Breast epithelium (tissue), 3 donors: ENCODE measurements around the gene HIBADH.

Source experiments
- CTCF ChIP-seq, 3 donors: fragments of 450-650 bp; IDR thresholded peaks; one replicate each; pipeline ENCODE4 v1.5.1; 2016 to 2017; ENCODE audit warnings: antibody characterized with exemption in 3 of 3, mild to moderate bottlenecking in 3 of 3, moderate library complexity in 3 of 3
- POLR2A ChIP-seq: fragments of 450-650 bp; IDR thresholded peaks from one replicate; pipeline ENCODE4 v1.6.1; 2016; ENCODE audit warnings: antibody characterized with exemption, mild to moderate bottlenecking, moderate library complexity

GRCh38 chr7:27615420-27616185 is 47.1 kb downstream of the HIBADH start:
- no peak for TF ChIP-seq POLR2A
- no peak for TF ChIP-seq CTCF (IDR thresholded peaks at IDR 0.05)
